OCI-LY3 (cell line): ENCODE measurements around the gene SLC6A13.

Experiments
- EZH2phosphoT487 ChIP-seq: fragments of 200-600 bp; shearing (Covaris generic); IDR thresholded peaks from 2 replicates; pipeline ENCODE4 v1.6.1; 2018; ENCODE audit warnings: antibody characterized with exemption, mixed run types, low read depth
- TF ChIP-seq, protein P1 (sequence below): fragments of 200-600, 300-600 bp; sonication (generic); IDR thresholded peaks from 2 replicates; pipeline ENCODE4 v1.5.1; 2014; ENCODE audit warnings: antibody characterized with exemption, low read length, low read depth

DNA sequence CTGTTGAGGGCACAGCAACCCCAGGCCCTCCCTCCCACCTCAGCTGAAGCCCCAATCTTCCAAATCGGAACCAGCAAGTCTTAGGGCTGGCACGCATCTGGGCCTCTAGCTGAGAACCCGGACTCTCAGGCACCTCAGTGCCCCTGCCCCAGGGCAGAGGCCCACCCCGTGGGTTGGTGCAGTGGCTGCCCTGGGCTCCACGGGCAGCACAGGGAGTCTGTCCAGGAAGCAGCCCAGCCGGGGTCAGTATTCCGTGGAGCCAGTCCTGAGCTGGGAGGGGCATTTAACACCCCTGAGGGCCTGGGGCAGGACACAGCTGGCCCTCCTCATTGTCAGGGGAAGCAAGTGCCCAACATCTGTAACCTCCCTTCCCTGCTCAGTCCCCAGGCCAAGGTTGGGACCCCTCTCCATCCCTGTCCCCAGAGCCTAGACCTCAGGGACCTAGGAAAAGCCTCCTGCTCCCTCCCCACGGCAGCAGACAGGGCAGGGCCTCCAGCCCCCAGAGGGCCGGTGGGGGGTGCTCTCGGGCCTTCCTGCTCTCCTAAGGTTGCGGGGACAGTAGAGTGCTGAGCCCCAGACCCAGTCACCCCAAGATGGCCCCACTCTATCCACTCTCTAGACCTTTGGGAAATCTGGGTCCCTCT, 85.2 kb downstream of the SLC6A13 start:
- TF ChIP-seq, protein P1, sequence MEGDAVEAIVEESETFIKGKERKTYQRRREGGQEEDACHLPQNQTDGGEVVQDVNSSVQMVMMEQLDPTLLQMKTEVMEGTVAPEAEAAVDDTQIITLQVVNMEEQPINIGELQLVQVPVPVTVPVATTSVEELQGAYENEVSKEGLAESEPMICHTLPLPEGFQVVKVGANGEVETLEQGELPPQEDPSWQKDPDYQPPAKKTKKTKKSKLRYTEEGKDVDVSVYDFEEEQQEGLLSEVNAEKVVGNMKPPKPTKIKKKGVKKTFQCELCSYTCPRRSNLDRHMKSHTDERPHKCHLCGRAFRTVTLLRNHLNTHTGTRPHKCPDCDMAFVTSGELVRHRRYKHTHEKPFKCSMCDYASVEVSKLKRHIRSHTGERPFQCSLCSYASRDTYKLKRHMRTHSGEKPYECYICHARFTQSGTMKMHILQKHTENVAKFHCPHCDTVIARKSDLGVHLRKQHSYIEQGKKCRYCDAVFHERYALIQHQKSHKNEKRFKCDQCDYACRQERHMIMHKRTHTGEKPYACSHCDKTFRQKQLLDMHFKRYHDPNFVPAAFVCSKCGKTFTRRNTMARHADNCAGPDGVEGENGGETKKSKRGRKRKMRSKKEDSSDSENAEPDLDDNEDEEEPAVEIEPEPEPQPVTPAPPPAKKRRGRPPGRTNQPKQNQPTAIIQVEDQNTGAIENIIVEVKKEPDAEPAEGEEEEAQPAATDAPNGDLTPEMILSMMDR, result no peak
- TF ChIP-seq EZH2phosphoT487, result no peak
